ENCODE data around the gene EXOC6.

DNA sequence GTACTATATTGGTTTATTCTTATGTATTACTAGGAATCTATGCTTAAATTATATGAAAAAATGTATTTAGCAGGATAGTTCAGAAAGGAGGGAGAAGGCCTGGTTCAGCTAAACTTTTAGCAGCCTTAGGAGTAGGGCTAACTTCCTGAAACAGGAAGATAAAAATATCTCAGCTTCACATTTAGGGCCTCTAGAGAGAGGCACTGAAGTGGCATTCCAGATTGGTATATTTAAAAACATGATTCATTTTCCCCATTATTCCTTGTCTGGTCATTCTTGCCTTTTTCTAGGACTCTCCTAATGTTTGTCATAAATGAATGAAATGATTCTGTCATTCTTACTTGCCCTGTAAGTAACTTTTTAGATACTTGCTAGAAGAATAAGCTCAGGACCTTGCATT lies 149.3 kb downstream of the EXOC6 start:
- TF ChIP-seq, protein P1, sequence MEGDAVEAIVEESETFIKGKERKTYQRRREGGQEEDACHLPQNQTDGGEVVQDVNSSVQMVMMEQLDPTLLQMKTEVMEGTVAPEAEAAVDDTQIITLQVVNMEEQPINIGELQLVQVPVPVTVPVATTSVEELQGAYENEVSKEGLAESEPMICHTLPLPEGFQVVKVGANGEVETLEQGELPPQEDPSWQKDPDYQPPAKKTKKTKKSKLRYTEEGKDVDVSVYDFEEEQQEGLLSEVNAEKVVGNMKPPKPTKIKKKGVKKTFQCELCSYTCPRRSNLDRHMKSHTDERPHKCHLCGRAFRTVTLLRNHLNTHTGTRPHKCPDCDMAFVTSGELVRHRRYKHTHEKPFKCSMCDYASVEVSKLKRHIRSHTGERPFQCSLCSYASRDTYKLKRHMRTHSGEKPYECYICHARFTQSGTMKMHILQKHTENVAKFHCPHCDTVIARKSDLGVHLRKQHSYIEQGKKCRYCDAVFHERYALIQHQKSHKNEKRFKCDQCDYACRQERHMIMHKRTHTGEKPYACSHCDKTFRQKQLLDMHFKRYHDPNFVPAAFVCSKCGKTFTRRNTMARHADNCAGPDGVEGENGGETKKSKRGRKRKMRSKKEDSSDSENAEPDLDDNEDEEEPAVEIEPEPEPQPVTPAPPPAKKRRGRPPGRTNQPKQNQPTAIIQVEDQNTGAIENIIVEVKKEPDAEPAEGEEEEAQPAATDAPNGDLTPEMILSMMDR (IDR thresholded peaks at IDR 0.05), result no peak
- TF ChIP-seq POLR2A (IDR thresholded peaks at IDR 0.05; ENCODE audit: low read depth) (no peak), EP300 (IDR thresholded peaks at IDR 0.05) (no peak)
